G401 (cell line): ENCODE results near the gene REP15. TPM values are rescaled to one million over a fixed set of nuclear protein-coding genes. Genes with fewer than 3 reads are reported as not detected.
"Not testable (repeated sequence)": the region's sequence is repeated elsewhere in the genome, so short reads cannot be mapped to it uniquely, and the experiment has no call there.

Experiments used
- DNase-seq: peaks from one replicate; pipeline ENCODE4 v3.0.0-alpha.2; 2015; ENCODE audit warnings: low spot score
- in situ Hi-C: cut with HindIII; loops from 2 replicates; pipeline ENCODE4 v1.10.0; 2016; ENCODE audit warnings: low sequenced_read_pairs, mixed read lengths
- total RNA-seq: library from RNA; depleted of rRNA; stranded (reverse); fragments of >200 nt; shearing (Covaris generic); gene quantifications from 2 replicates; pipeline ENCODE4 v1.2.3, GENCODE V29; 2014

REP15 gene
- total RNA-seq, 1 experiment from 2014 or later: 0.54 TPM

GRCh38 chr12:27693403-27693802, 2.8 kb upstream of the REP15 start:
- no peak for DNase-seq
- in situ Hi-C loops: no loop called here

GRCh38 chr12:27695556-27696292, 523 bp upstream of the REP15 start:
- DNase-seq: no peak
- in situ Hi-C loops: no loop called here

- in situ Hi-C loops: no loop called here
- no peak for DNase-seq
These were observed 767 bp downstream of the REP15 start for GRCh38 chr12:27696864-27697564.

GRCh38 chr12:27703720-27704452, 7.6 kb downstream of the REP15 start:
- in situ Hi-C loops: no loop called here
- DNase-seq: peak; percentile 54

GRCh38 chr12:27705263-27705662, 9.0 kb downstream of the REP15 start:
- no peak for DNase-seq

GRCh38 chr12:27707216-27707615, 11.0 kb downstream of the REP15 start:
- DNase-seq: no peak
- in situ Hi-C loops: no loop called here

More at GRCh38 chr12:27705263-27705662, 9.0 kb downstream of the REP15 start:
- in situ Hi-C loops: no loop called here

GRCh38 chr12:27709212-27709931, 13.1 kb downstream of the REP15 start:
- no peak for DNase-seq
- in situ Hi-C loops: no loop called here

GRCh38 chr12:27709932-27710591, 13.8 kb downstream of the REP15 start:
- no peak for DNase-seq
- in situ Hi-C loops: no loop called here

- peak; percentile 86 for DNase-seq
- in situ Hi-C loops: no loop called here
These were observed 14.5 kb downstream of the REP15 start, which contains the start of gene MRPS35 for GRCh38 chr12:27710592-27711316. TSS of gene MRPS35 (plus strand) at chr12:27710832. CDS start at chr12:27710844, 12 bp downstream.

- in situ Hi-C loops: no loop called here
- DNase-seq: no peak
These were observed 15.1 kb downstream of the REP15 start for GRCh38 chr12:27711317-27711682.

GRCh38 chr12:27711967-27712366, 15.7 kb downstream of the REP15 start:
- in situ Hi-C loops: no loop called here
- no peak for DNase-seq

GRCh38 chr12:27723212-27723611, 27.0 kb downstream of the REP15 start:
- no peak for DNase-seq
- in situ Hi-C loops: no loop called here

GRCh38 chr12:27730097-27730588, 33.9 kb downstream of the REP15 start:
- in situ Hi-C loops: no loop called here
- DNase-seq: no peak

- in situ Hi-C loops: no loop called here
- DNase-seq: no peak
These were observed 36.0 kb downstream of the REP15 start for GRCh38 chr12:27732281-27732680.

- in situ Hi-C loops: no loop called here
- DNase-seq: peak; percentile 34
These were observed 36.9 kb downstream of the REP15 start for GRCh38 chr12:27733052-27733656.

- no peak for DNase-seq
- in situ Hi-C loops: no loop called here
These were observed 37.5 kb downstream of the REP15 start for GRCh38 chr12:27733791-27734190.

GRCh38 chr12:27734321-27734720, 38.1 kb downstream of the REP15 start:
- in situ Hi-C loops: not testable (repeated sequence)

GRCh38 chr12:27743601-27744000, 47.4 kb downstream of the REP15 start:
- in situ Hi-C loops: no loop called here
- DNase-seq: no peak

More at GRCh38 chr12:27734321-27734720, 38.1 kb downstream of the REP15 start:
- DNase-seq: not testable (repeated sequence)
